HG02588 (cell line): ENCODE data around the gene DNASE2B.

Source experiments
- ATAC-seq: cut with Tn5 transposase; IDR thresholded peaks from one replicate; pipeline ENCODE4 v1.9.1; 2021; ENCODE audit warnings: mild to moderate bottlenecking, moderate library complexity; ENCODE audit not compliant: unreplicated experiment

Gene DNASE2B

GRCh38 chr1:84374991-84375696 is 23.1 kb upstream of the DNASE2B start:
- ATAC-seq: no peak

GRCh38 chr1:84376000-84376910 is 22.0 kb upstream of the DNASE2B start:
- ATAC-seq: no peak

GRCh38 chr1:84377480-84378095 is 20.7 kb upstream of the DNASE2B start:
- no peak for ATAC-seq

GRCh38 chr1:84379138-84379916 is 19.0 kb upstream of the DNASE2B start:
- no peak for ATAC-seq

- no peak for ATAC-seq
Observed at GRCh38 chr1:84379917-84380180, 18.4 kb upstream of the DNASE2B start.

GRCh38 chr1:84382127-84382526 is 16.2 kb upstream of the DNASE2B start:
- no peak for ATAC-seq

DNA sequence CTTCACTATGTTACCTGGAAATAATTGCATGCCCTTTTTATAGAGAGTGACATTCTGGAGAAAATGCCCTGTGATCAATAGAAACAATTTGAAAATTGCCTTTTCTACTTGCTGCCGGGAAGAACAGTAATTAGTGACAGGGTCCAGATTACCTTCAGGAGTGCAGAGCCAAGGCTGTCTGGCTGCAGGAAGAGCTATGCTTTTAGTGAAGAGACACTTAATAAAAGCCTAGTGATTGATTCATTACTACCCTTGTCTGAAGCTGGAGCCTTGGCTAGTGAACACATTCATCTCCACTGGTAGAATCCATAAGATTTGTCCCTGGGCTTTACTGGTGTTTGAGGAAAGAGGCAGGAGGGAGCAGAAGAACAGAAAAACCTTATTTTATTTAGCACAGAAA is 12.9 kb upstream of the DNASE2B start:
- ATAC-seq: no peak

GRCh38 chr1:84386716-84387479 is 11.4 kb upstream of the DNASE2B start:
- no peak for ATAC-seq

DNA sequence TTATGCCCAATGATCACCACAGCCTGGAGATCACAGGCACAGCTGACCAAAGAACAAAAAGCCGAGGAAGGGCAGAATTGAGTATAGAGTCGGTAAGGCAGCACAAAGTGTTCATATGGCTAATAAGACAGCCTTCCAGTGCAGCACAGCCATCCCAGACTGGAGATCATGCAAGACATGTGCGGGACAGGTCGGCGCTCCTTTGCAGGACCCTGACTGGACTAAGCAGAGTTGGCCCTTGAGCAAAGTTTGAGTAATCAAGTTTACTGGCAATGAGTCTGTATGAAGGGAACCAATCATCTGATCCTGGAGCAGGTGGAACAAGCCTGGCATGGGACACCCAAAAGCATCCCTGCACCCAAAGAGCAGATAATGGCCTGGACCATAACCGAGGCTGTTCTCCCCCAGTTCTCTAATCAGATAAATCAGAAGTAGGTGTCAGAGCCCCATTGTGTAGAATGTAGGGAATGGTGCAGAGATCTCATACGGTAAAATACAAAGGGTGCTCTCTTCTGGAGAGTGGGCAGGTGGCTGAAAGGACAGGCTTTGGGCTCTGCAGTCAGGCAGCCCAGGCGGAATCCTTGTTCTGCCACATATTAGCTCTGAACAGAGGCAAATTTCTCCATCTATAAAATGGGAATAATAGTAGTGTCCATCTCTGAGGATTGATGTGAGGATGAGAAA is 10.7 kb upstream of the DNASE2B start:
- no peak for ATAC-seq

DNA sequence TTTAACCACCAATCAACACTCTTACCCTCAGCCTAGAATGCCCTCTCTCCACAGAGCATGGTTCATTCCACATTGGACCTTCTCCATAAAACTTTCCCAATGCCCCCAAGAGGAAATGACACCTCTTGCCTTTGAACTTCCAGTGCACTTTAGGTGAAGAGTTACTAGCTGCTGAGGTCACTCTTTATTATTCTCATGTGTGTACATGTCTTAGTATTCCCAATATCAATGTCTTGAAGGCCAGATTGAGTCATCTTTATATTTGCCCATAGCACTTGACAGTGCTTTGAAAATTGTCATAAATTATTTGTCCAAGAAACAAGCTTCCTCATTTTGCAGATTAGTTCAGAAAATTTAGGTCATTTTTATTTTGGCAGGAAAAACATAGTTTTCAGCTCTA is 8.1 kb upstream of the DNASE2B start:
- ATAC-seq: no peak

DNA sequence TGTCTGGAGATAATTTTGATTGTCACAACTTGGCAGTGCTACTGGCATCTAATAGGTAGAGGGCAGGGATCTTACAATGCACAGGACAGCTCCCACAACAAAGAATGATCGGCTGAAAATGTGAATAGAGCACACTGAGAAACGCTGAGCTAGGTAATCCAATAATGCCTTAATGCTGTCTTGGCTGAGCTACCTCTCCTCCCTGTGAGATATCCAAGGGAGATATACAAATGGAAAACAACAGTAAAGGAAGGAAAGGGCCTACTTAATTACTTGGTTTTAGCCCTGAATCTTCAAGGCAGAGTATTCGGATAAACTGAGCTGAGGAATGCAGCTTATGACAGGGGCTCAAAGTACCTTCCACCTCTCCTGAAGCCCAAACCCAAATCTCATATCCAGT is 2.9 kb downstream of the DNASE2B start:
- ATAC-seq: no peak

GRCh38 chr1:84402060-84402459 is 3.8 kb downstream of the DNASE2B start:
- no peak for ATAC-seq

GRCh38 chr1:84402501-84402900 is 4.2 kb downstream of the DNASE2B start:
- no peak for ATAC-seq

GRCh38 chr1:84403347-84403746 is 5.1 kb downstream of the DNASE2B start:
- no peak for ATAC-seq

GRCh38 chr1:84406346-84406861 is 8.1 kb downstream of the DNASE2B start:
- ATAC-seq: no peak

- no peak for ATAC-seq
Observed at GRCh38 chr1:84407524-84407923, 9.2 kb downstream of the DNASE2B start.

GRCh38 chr1:84407958-84408422 is 9.7 kb downstream of the DNASE2B start:
- no peak for ATAC-seq

DNA sequence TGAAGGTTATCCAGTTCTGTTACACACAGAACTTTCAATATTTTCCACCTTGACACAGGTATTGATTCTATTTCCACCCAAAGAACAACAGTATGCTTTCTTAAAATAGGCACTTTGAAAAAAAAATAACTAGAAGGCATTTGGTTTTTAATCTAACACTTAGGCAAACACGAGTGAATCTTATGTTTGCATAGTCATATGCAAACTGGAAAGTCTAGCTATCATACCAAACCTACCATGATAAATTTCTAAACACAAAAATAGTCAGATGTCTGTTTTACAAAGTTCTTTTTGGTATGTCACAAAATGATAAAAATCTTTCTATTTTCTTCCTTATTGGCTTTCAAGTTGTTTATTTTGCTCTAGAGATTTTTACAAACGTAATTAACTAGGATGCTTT is 11.6 kb downstream of the DNASE2B start:
- no peak for ATAC-seq

DNA sequence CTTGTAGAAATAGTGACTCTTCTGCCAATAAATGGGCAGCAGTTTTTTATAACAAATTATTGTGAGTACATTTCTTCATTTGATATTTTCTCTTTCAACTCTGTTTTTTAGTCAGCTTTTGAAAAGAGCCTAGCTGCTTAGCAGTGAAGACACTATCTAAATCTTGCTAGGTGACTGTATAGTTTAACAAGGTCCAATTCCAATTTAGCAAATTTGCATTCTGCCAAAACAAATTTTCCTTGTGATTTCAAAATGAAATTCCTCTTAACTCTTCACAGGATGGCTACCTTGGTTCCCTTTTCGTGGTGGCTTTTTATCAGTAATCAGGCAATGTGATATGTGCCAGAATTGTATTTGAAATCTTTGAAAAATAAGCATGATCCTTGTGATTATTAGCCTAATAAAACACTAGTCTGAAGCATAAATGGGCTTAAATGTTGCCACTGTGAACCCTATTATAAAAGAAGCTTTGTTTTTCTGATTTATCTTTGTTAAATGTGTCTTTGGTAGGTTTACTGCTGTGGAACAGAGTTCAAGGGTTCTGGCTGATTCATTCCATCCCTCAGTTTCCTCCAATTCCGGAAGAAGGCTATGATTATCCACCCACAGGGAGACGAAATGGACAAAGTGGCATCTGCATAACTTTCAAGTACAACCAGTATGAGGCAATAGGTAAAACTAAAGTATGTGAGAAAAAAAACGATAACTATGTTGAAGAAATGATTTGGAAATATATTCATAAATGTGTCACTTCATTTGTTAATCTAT is 12.2 kb downstream of the DNASE2B start:
- ATAC-seq: no peak
